Esophagus squamous epithelium (tissue), 5 donors: Measurements from ENCODE around the gene RSAD1. TPM values are rescaled to one million over a fixed set of nuclear protein-coding genes. Genes with fewer than 3 reads are reported as not detected.

Experiments used
- DNase-seq: peaks from one replicate; lab custom pipeline; 2025; lab: John Stamatoyannopoulos, UW
- H3K27ac ChIP-seq, 4 donors: fragments of 200-600 bp; sonication (generic); one replicate each; pipeline ENCODE4 v1.5.1; 2016 to 2019; ENCODE audit warnings: mild to moderate bottlenecking in 1 of 4
- H3K27me3 ChIP-seq, 4 donors: fragments of 200-600 bp; sonication (generic); 1 replicate in 3 of 4; 2 replicates in 1 of 4; pipeline versions ENCODE4 v1.5.1 to v1.6.0; 2017 to 2021; ENCODE audit warnings: antibody characterized with exemption in 1 of 4
- H3K36me3 ChIP-seq, 3 donors: fragments of 200-600 bp; sonication (generic); one replicate each; pipeline ENCODE4 v1.5.1; 2016 to 2019
- H3K4me1 ChIP-seq, 3 donors: fragments of 200-600 bp; sonication (generic); one replicate each; pipeline ENCODE4 v1.5.1; 2017 to 2019
- H3K4me3 ChIP-seq, 4 donors: fragments of 200-600 bp; sonication (generic); 1 replicate in 3 of 4; 2 replicates in 1 of 4; pipeline ENCODE4 v1.5.1; 2016 to 2019; ENCODE audit warnings: mild to moderate bottlenecking in 2 of 4, moderate library complexity in 1 of 4
- H3K9me3 ChIP-seq, 3 donors: fragments of 200-600 bp; sonication (generic); one replicate each; pipeline ENCODE4 v1.5.1; 2016 to 2019
- CTCF ChIP-seq, 6 experiments: fragments of 450-650 bp in 4 of 6; fragments of 200-600 bp in 2 of 6; sonication (generic) in 2 of 6; IDR thresholded peaks; one replicate each; pipeline ENCODE4 v1.5.1; 2016 to 2019; ENCODE audit warnings: antibody characterized with exemption in 6 of 6, mild to moderate bottlenecking in 4 of 6, moderate library complexity in 4 of 6
- POLR2A ChIP-seq, 4 donors: fragments of 450-650 bp; IDR thresholded peaks; one replicate each; pipeline ENCODE4 v1.6.1; 2017; ENCODE audit warnings: antibody characterized with exemption in 4 of 4, mild to moderate bottlenecking in 4 of 4, moderate library complexity in 3 of 4
- WGBS, 2 donors: methylation state at CpG; one replicate each; pipeline ENCODE4 v1.1.5; 2018; 5-methylcytosine and 5-hydroxymethylcytosine counted together
- intact Hi-C: fragments of 100-400 bp; cut with DNase I; formaldehyde crosslinking; loops from one replicate; pipeline ENCODE4 v1.15.0; 2022
- total RNA-seq, 4 donors: library from RNA; depleted of rRNA; stranded (reverse); fragments of >200 nt; gene quantifications; one replicate each; pipeline ENCODE4 v1.1.0, GENCODE V29; 2016
- donor health status: DM: yes; HTN: yes; CAD: no.

RSAD1 gene
- total RNA-seq, 4 donors from 2014 or later: 9.1 to 19.3 (median 14.2) TPM

GRCh38 chr17:50498021-50498874 is 19.6 kb downstream of the RSAD1 start:
- WGBS, 2 donors: 68 to 82% methylated on average over 3 to 4 of the region's 7 CpGs
- no peaks in the 10 kb centered on the region for H3K9me3 ChIP-seq
- H3K4me3 ChIP-seq: no peak overlapping the region
- peaks cover 0 to 12% (median 0%) of the 10 kb centered on the region in 3 donors for H3K4me1 ChIP-seq
- DNase-seq: no peak
- H3K27me3 ChIP-seq: no peaks in the 10 kb centered on the region
- intact Hi-C loops: no loop called here
- H3K27ac ChIP-seq: peak overlapping the region in 3 of 4 donors; percentile 28 to 63 (median 61)
- no peaks in the 10 kb centered on the region for H3K36me3 ChIP-seq
- TF ChIP-seq POLR2A (IDR thresholded peaks at IDR 0.05): no peak
- TF ChIP-seq CTCF (IDR thresholded peaks at IDR 0.05): no peak

DNA sequence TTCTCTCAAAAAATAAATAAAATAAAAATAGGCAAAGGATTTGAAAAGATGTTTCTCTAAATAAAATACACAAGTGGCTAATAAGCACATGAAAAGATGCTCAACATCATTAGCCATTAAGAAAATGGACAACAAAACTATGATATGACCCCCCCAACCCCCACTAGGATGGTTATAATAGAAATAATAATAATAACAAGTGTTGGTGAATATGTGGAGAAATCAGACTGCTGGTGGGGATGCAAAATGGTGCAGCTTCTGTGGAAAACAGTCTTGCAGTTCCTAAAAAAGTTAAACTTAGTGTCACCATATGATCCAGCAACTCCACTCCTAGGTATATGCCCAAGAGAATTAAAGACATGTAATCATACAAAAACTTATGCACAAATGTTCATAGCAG is 20.6 kb downstream of the RSAD1 start:
- no peak for TF ChIP-seq CTCF (IDR thresholded peaks at IDR 0.05)
- TF ChIP-seq POLR2A (IDR thresholded peaks at IDR 0.05): no peak
- Histone ChIP-seq H3K9me3 (no peaks in the 10 kb centered on the region), H3K4me1 (peaks cover 0 to 12% (median 0%) of the 10 kb centered on the region in 3 donors), H3K4me3 (no peak overlapping the region), H3K36me3 (no peaks in the 10 kb centered on the region), H3K27me3 (no peaks in the 10 kb centered on the region), H3K27ac (no peak overlapping the region)
- no peak for DNase-seq
- intact Hi-C loops: no loop called here

DNA sequence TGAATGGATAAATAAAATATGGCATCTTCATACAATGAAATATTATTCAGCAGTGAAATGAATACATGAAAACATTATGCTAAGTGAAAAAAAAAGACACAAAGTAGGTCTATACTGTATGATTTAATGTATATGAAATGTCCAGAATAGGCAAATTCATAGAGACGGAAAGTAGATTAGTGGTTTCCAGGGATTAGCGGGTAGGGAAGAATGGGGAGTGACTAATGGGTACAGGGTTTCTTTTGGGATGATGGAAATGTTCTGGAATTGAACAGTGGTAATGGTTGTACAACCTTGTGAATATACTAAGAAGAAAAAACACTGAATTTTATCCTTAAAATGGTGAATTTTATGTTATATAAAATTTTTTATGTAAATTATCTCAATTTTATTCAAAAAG is 21.1 kb downstream of the RSAD1 start:
- H3K9me3 ChIP-seq: no peaks in the 10 kb centered on the region
- H3K27me3 ChIP-seq: no peaks in the 10 kb centered on the region
- no peak for DNase-seq
- no peak overlapping the region for H3K4me3 ChIP-seq
- intact Hi-C loops: no loop called here
- H3K36me3 ChIP-seq: no peaks in the 10 kb centered on the region
- H3K27ac ChIP-seq: no peak overlapping the region
- TF ChIP-seq CTCF (IDR thresholded peaks at IDR 0.05) (no peak), POLR2A (IDR thresholded peaks at IDR 0.05) (no peak)
- peaks cover 0 to 12% (median 0%) of the 10 kb centered on the region in 3 donors for H3K4me1 ChIP-seq
- 89 to 91% methylated on average over 2 of the region's 2 CpGs for WGBS, 2 donors

- Histone ChIP-seq H3K4me1 (peaks cover 0 to 21% (median 0%) of the 10 kb centered on the region in 3 donors), H3K4me3 (no peak overlapping the region), H3K27me3 (no peaks in the 10 kb centered on the region), H3K9me3 (no peaks in the 10 kb centered on the region), H3K27ac (no peak overlapping the region), H3K36me3 (no peaks in the 10 kb centered on the region)
- DNase-seq: no peak
- intact Hi-C loops: no loop called here
- TF ChIP-seq CTCF (IDR thresholded peaks at IDR 0.05) (peak in 4 of 6 experiments; percentile 24 to 43 (median 35)), POLR2A (IDR thresholded peaks at IDR 0.05) (no peak)
- WGBS, 2 donors: 34 to 36% methylated on average over 5 of the region's 5 CpGs
Observed at GRCh38 chr17:50501054-50501453, 22.4 kb downstream of the RSAD1 start.

GRCh38 chr17:50502301-50502990 is 23.8 kb downstream of the RSAD1 start:
- H3K4me1 ChIP-seq: peaks cover 0 to 25% (median 0%) of the 10 kb centered on the region in 3 donors
- no peak for DNase-seq
- WGBS, 2 donors: 87 to 95% methylated on average over 4 to 6 of the region's 9 CpGs
- H3K9me3 ChIP-seq: no peaks in the 10 kb centered on the region
- no peak overlapping the region for H3K27ac ChIP-seq
- no peak for TF ChIP-seq CTCF (IDR thresholded peaks at IDR 0.05)
- TF ChIP-seq POLR2A (IDR thresholded peaks at IDR 0.05): no peak
- intact Hi-C loops: no loop called here
- H3K4me3 ChIP-seq: no peak overlapping the region
- H3K36me3 ChIP-seq: no peaks in the 10 kb centered on the region
- no peaks in the 10 kb centered on the region for H3K27me3 ChIP-seq
